HG03442 (cell line): ENCODE results near the gene RALGAPA2.

Source experiments
- ATAC-seq: cut with Tn5 transposase; IDR thresholded peaks from one replicate; pipeline ENCODE4 v1.9.1; 2021; ENCODE audit warnings: mild to moderate bottlenecking, moderate library complexity; ENCODE audit not compliant: unreplicated experiment

RALGAPA2 gene

DNA sequence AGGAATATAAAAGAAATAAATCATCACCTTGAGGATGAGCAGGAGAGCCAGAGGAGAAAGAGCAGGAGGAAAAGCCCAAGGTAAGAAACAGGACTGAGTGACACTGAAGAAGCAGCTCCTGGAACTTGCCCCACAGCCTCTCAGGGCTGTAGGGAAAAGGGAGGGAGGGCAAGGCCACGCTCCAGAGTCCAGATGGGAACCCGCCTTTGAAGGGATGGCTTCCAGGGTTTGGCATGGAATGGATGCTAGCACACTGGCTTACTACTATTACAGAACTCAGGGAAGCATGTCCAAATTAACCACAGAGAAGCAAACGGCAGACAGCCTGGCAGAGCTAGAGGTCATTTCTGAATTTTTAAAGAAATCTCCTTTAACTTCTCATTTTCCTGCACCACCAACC lies 26.8 kb downstream of the RALGAPA2 start:
- ATAC-seq, result no peak

DNA sequence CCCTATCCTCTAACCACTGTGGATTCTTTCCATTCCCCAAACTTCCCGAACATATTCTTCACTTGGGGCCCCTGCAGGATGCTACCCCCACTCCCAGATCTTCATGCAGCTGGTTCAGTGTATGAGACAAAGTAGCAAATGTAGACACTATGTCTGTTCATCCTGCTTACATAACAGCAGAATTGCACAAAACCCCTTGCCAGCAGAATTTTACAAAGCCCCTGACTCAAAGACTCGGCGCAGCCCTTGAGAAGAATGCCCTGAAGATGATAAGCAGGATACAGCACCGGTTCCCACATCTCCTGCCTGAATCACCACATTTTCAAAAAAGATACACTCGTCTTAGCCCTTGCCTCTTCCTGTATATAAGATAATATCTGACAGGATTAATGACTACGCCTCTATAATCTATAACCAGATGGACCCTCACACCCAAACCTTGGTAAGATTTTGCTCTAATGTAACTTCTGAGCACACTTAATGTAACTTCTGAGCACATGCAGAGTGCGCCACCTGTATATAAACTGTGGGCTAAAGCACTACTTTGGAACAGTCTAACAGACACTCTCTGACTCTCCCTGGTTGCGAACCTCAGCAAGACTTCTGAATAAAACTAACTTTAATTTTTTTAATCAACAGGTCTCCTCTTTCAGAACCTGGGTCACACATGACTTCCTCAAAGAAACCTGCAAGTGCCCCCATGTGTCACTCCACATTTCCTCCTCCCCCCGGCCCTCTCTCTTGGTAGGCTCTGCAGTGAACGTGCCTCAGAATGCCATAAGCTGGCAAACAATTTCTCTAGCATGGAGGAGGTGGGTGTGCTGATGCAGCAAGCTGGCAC lies 28.7 kb downstream of the RALGAPA2 start:
- ATAC-seq, result no peak

DNA sequence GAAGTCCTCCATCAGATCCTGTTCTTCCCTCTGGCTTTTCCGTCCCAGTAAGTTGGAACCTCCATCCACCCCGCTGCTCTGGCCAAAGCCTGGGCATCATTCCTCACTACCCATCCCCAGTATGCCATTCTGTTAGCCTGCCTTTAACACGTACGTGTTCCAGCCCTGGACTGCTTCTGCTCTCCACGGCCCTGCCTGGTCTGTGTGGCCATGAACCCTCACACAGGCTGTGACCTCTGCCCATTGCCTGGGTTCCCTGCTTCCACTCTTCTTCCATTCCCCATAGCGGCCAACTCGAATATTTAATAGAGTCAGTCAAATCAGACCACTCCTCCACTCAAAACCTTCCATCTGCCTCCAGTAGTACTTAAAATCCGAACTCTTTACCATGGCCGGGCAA lies 29.4 kb downstream of the RALGAPA2 start:
- ATAC-seq, result no peak

DNA sequence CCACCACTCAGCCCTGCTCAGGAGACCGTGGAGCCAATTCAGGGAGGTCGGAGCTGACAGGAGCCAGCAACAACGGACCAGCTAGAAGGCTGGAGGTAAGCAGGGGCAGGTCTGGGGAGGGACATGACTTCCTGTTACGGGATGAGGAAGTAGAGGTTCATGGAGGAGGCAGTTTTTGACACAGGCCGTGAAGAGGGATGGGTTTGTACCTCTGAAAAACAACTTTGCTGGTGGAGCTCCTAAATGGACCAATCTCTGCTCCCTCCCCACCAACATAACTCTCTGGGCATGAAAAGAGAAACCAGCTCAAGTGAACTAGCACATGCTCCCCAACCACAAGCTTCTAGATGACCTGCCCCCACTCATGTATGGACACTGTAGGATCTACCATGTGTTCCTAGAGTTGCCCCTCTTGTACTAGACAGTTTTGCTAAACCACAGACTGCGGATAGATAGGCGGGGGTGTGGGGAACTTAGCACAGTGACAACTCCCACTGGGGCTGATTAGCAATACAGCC lies 31.4 kb downstream of the RALGAPA2 start:
- ATAC-seq, result no peak

DNA sequence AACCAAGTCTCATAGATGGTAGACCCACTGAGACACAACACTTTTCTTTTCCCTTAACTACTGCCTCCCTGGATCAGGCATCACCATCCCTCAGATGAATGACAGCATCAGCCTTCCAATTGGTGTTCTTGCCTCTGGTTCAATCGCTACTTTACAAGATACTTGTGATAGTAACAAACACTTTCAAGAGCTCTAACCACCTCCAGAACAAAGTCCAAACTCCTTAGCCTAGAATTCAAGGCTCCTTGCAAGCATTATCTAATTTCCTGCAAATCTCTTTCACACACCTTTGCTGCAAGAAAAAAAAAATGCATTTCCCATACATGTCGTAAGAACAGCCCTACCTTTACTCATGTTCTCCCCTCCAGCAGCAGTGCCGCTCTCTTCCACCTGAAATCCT lies 33.1 kb downstream of the RALGAPA2 start:
- ATAC-seq, result no peak

DNA sequence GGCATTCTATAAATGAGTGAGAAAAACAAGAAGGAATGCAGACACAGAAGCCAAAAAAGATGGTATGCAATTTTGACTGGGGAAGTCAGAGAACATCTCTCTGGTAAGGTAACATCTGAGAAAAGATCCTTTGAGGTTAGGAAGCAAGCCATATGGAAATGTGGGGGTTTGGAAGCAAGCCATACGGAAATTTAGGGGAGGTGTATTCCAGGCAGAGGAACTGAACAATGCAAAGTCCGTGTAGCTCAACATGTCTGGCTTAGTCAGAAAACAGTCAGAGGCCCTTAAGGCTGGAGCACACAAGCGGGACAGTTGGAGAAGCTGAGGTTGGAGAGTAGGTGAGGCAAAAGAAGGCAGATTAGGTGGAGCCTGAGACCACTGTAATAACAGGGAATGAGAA lies 35.3 kb downstream of the RALGAPA2 start:
- ATAC-seq, result no peak

DNA sequence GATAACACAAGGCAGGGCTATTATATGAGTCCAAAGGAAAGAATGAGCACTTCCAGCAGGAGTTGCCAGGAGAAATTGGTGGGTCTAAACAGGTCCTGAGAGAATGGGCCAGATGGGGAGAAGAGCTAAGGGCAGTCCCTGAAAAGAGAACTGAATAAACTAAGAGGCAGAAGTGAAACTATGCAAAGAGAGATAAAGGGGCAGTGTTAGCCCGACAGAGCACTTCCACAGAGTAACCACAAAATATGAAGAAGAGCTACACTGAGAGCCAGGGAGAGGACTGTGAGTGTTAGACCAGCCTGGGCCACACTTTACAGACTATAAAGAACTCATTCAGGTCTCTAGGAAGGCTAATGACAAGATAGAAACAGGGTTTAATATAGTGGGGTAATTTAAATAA lies 43.8 kb downstream of the RALGAPA2 start:
- peak; percentile 99 for ATAC-seq

DNA sequence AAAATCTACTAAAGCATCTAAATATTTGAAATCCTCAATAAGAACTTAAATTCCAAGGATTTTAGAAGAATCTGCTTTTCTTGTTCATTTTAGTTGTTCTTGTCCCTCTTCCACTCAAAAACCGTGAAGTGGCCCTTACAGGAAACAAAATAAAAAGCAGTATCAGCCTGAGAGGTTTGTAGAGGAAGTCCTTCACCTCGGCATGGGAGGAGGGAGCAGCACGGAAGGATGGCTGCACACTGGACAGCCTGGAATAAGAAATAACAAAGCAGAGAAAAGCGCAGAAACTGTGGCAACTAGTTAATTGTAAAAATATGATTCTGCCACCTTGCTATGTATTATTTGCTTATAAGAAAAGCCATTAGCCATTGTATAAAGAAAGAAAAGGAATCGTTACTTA lies 46.1 kb downstream of the RALGAPA2 start:
- no peak for ATAC-seq

DNA sequence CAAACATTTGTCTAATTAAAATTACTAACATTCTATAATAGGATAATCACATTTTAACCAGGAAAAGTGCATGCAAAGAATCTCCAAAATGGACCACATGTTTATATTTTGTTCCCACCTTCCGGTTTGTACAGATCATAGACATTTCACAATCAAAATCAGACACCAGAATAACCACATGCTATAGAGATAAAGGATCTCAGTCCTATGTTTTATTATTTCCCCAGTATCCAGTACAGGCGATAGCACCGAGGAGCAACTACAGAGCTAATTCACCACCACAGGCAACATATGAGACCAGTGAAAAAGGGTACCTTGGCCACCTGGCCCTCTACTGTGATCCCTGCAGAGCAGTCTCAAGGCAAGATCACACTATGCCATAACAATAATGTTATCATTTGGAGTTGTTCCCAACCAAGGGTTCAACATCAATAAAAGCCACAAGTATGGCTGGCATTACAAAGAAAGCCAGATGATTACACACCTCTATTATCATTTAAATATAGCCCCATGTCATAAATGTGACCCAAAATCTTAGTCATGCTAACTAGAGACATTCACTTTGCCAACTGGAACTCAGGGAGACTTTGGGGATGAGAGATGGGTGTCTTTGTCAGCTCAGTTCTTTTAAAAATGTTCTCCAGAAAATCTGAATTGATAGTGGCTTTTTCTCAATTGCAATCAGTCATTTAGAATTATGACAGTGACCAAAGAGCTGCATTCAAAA lies 46.7 kb downstream of the RALGAPA2 start:
- ATAC-seq, result no peak

DNA sequence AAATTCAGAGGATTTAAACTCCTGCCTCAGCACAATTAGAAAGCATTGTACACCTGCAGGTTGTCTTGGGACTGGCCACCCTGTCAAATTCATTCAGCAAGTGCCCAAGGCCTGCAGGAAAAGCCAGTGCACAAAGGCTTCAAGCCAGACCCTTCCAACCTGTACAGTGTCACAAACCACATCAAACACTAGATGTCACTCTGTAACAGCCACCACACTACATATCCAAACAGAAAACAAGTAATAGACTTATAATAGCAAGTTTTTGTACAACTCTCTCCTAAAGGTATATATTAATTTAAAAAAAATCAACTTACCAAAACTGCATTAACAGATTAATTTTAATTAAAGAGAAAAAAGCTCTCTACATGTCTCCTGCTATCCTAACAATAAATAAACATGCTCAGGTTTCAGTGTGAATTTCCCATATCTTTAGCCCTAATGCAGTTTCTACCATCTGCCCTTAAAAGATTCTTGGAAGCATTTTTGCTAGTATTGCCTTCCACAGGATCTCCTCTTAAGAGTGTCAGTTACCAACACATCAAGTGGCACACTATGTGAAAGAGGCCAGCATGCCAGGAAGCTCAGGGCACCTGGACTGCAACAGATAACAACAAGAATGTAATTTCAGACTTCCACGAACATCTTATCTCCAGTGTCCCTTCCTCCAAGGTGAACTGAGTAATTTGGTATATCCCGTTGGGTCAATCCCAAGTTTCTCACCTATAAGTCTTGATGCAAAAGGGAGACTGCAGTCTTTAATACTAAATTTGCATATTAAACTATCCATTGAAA lies 47.5 kb downstream of the RALGAPA2 start:
- ATAC-seq, result peak; percentile 52

DNA sequence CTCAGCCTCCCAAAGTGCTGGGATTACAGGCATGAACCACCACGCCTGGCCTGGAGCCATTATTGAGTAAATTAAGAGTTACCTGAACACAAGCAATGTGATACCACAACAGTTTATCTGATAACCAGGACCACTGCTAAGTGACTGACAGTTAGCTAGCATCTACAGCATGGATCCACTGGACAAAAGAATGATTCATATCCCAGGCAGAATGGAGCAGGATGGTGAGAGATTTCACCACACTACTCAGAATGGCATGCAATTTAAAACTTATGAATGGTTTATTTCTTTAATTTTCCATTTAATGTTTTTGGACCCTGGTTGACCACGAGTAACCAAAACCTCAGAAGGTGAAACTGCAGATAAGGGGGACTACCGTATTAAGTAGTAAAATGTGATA lies 48.6 kb downstream of the RALGAPA2 start:
- ATAC-seq, result no peak

DNA sequence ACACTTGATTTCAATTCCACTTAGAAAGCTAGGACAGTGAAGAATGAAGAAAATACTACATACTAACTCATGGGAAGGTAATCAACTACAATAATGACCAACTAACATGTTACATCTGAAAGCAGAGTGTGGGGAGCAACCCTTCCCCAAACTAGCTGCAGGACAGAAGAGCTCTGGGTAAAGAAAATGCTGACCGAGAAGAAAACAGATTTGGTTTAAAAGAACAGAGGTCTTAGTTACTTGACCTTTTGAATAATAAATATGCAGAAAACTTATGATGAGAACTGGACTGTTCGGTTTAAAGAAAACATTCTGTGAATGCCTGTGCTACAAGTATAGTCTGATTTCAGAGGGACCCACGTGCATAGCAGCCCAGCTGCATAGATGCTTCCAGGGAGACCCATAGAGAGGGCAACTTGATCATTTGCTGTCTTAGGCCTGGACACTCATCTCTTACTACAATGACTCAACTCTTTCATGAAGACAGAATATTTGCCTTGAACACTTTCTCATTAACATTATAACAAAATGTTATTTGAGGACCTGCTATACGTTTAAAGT lies 53.5 kb downstream of the RALGAPA2 start:
- ATAC-seq, result no peak

DNA sequence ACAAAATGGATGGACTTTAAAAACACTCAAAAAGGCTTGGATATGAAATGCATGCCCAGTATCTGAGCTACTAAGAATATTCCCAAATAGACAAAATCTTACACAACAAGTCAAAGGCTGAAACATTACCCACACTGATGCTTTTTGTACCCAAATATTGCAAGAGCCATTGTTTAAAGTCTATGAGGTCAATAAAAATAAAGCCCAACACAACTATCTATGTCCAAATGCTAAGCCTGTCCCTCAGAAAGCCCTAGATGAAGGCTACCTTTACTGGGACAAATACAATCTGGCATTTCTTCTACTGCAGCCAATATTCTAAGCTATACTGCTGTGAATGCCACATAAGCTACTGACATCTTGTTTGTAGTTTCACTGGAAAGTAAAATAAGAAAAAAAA lies 54.3 kb downstream of the RALGAPA2 start:
- no peak for ATAC-seq

DNA sequence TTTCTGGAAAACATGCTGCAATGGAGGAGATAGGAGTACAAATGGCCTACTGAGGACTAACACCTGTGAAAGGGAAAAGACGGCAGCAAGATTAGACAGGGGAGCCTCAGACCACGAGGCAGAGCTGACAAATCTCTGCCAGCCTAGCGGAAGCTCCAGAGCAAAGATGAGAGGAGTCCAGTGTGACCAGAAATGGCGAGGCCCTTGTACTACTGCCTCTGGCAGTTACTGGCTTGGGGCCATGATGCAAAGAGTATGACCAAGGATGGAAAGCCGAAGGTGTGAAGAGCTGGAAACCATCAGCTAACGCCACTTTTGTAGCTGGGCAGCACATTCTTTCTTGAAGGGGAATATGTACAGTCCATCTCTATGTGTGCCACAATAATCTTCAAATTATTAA lies 55.4 kb downstream of the RALGAPA2 start:
- no peak for ATAC-seq

DNA sequence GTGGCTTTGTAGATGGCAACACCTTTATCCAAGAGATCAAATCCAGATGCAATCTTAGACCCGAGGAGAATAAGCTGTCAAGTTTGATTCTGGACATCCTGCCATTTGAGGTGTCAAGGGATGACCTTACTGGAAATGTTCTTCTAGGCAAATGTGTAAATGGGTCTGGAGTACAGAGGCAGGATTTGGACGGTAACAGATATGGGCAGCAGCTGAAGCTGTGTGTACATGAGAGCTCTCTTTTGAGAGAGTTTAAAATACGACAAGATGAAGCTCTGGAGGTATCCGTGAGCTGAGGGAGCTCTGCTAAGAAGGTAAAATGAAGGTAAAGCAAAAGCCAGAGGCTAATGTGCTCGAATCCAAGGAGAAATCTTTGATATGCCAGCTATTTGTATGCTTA lies 56.6 kb downstream of the RALGAPA2 start:
- ATAC-seq, result no peak

DNA sequence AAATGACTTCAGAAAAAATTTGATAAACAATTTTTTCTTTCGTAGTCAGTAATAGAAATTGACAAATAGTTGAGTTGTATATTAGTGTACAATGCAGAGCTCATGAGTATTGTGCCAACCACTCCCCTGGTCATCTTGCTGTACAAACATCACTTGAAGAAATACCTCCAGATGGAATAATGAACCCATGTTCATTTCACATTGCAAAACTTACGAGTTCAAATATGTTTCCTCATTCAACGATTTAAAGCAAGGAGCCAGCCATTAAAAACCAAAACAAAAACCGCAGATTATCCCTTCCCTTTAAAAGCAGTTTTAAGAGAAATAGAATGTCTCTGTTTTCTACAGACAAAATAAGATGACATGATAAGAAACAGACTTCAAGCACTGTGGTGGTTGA lies 62.5 kb downstream of the RALGAPA2 start:
- no peak for ATAC-seq

DNA sequence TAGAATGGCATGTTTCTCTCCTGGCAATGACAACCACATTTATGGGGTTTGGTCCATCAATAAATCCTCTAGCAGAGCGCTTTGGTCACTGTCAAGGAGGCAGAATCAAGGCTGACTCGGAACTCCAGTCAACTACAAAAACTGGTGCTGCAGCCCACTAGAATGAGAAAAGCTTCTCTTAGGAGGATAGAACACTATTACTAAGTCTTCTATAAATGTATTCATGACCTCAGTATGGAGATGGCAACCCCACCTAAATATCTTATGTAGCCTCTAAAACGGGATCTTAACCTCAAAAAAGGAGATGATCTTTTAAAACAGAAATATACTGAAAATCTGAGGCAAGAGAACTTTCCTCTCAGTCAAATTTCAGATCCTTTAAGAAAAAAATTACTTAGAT lies 68.5 kb downstream of the RALGAPA2 start:
- no peak for ATAC-seq

DNA sequence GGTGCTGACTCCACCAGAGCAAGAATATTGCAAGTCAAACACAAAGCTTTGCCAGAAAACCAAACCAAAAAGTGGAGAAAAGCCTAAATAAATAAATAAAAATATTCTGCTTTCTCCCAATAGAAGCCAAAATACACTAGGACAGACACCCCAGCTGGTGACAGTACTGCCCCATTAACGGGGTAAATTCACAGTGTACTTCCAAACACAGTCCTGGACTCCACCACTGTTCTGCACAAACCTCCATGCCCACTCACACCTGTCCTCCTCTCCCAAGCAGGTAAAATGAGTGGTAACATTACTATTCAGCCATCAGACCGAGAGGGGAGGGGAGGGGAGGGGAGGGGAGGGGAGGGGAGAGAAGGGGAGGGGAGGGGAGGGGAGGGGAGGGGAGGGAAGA lies 70.7 kb downstream of the RALGAPA2 start:
- ATAC-seq, result no peak

DNA sequence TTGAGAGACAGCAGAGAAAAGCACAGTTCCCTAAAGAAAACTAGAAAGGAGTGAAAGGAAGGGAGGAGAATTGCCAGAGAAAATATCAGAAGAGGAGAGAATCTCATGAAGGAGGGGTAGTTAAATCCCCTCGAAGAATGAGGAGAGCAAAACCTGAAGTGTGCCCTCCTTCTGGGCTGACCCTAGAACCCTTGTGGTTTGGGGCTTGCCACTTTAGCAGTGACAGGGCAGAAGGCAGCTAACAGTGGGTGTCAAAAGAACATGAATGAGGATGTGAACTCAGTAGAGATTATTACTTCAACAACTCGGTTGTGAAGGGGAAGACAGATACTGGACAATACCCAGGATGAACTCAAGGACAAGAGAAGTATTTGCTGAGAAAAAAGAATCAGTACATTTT lies 73.6 kb downstream of the RALGAPA2 start:
- ATAC-seq, result no peak

DNA sequence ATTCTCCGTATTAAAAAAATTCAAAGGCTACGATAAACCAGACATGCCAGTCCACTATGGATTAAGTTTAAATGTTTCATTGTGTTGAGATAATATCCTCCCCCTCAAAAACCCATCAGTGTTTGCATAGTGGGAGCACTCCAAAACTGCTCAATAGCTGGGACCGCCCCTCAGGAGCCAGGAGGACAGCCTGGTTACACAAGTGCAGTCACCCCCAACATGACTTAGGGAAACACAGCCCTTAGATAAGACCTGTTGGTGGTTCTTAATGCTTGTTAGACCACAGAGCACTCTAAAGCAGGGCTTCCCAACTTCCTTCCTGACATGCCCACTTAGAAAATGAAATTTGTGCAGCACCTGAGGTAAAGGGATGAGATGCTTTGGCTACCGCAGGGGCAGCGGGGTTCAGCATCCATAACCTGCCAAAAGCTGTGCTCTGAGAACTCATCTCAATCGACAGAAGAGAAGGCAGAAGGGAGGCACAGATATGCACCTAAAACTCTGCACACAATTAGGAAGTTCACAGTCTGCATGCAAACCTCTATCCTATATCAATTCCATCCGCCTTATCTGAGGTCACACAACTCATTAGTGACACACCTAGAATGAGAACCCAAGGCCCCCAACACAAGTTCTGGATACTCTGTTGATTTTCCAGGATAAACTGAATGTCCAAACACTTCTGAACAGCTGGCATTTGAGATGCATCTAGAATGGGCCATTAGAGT lies 74.3 kb downstream of the RALGAPA2 start:
- no peak for ATAC-seq
